Caki2 (cell line): ENCODE results near the gene COL13A1. TPM values are rescaled to one million over a fixed set of nuclear protein-coding genes. Genes with fewer than 3 reads are reported as not detected.

Experiments used
- DNase-seq: peaks from one replicate; pipeline ENCODE4 v3.0.0-alpha.2; 2015; ENCODE audit warnings: low read depth
- in situ Hi-C: cut with HindIII; loops from 2 replicates; pipeline ENCODE4 v1.10.0; 2016; ENCODE audit warnings: low sequenced_read_pairs, low pct_unique_long_range_greater_than_20kb, mixed read lengths
- total RNA-seq: library from RNA; depleted of rRNA; stranded (reverse); fragments of >200 nt; shearing (Covaris generic); gene quantifications from 2 replicates; pipeline ENCODE4 v1.2.3, GENCODE V29; 2014; ENCODE audit warnings: low replicate concordance

COL13A1 gene
- total RNA-seq, 1 experiment from 2014 or later, result not detected

- in situ Hi-C loops, result no loop called here
- no peak for DNase-seq
These were observed 70.6 kb downstream of the COL13A1 start for GRCh38 chr10:69872323-69872722.

- in situ Hi-C loops, result no loop called here
- no peak for DNase-seq
These were observed 71.5 kb downstream of the COL13A1 start for GRCh38 chr10:69873135-69873639.

GRCh38 chr10:69874449-69874848 is 72.7 kb downstream of the COL13A1 start:
- DNase-seq, result no peak
- in situ Hi-C loops, result no loop called here

GRCh38 chr10:69875856-69876255 is 74.2 kb downstream of the COL13A1 start:
- DNase-seq, result no peak
- in situ Hi-C loops, result no loop called here

- DNase-seq, result no peak
- in situ Hi-C loops, result no loop called here
These were observed 74.6 kb downstream of the COL13A1 start for GRCh38 chr10:69876286-69876685.

- in situ Hi-C loops, result no loop called here
These were observed 75.2 kb downstream of the COL13A1 start for GRCh38 chr10:69876931-69877330.

GRCh38 chr10:69878038-69878437 is 76.3 kb downstream of the COL13A1 start:
- no peak for DNase-seq
- in situ Hi-C loops, result no loop called here

More at GRCh38 chr10:69876931-69877330, 75.2 kb downstream of the COL13A1 start:
- no peak for DNase-seq

GRCh38 chr10:69878951-69879350 is 77.2 kb downstream of the COL13A1 start:
- in situ Hi-C loops, result no loop called here
- DNase-seq, result no peak

- DNase-seq, result no peak
- in situ Hi-C loops, result no loop called here
These were observed 78.0 kb downstream of the COL13A1 start for GRCh38 chr10:69879634-69880257.

GRCh38 chr10:69880301-69881081 is 78.8 kb downstream of the COL13A1 start:
- in situ Hi-C loops, result no loop called here
- no peak for DNase-seq

GRCh38 chr10:69881202-69881601 is 79.5 kb downstream of the COL13A1 start:
- in situ Hi-C loops, result no loop called here
- DNase-seq, result no peak

- in situ Hi-C loops, result no loop called here
- no peak for DNase-seq
These were observed 81.8 kb downstream of the COL13A1 start for GRCh38 chr10:69883310-69884023.

- no peak for DNase-seq
These were observed 82.3 kb downstream of the COL13A1 start for GRCh38 chr10:69884024-69884367.

GRCh38 chr10:69884686-69885085 is 83.0 kb downstream of the COL13A1 start:
- in situ Hi-C loops, result no loop called here
- DNase-seq, result no peak

More at GRCh38 chr10:69884024-69884367, 82.3 kb downstream of the COL13A1 start:
- in situ Hi-C loops, result no loop called here

- in situ Hi-C loops, result no loop called here
- no peak for DNase-seq
These were observed 83.8 kb downstream of the COL13A1 start for GRCh38 chr10:69885379-69886013.

GRCh38 chr10:69888882-69889584 is 87.3 kb downstream of the COL13A1 start:
- no peak for DNase-seq
- in situ Hi-C loops, result no loop called here

- in situ Hi-C loops, result no loop called here
- DNase-seq, result no peak
These were observed 88.5 kb downstream of the COL13A1 start for GRCh38 chr10:69890065-69890847.
